AG08396 (cell line): ENCODE data around the gene CBLC.

Source experiments
- DNase-seq: peaks from one replicate; pipeline ENCODE4 v3.0.0; 2012; ENCODE audit warnings: low spot score, mixed read lengths

CBLC gene, protein sequence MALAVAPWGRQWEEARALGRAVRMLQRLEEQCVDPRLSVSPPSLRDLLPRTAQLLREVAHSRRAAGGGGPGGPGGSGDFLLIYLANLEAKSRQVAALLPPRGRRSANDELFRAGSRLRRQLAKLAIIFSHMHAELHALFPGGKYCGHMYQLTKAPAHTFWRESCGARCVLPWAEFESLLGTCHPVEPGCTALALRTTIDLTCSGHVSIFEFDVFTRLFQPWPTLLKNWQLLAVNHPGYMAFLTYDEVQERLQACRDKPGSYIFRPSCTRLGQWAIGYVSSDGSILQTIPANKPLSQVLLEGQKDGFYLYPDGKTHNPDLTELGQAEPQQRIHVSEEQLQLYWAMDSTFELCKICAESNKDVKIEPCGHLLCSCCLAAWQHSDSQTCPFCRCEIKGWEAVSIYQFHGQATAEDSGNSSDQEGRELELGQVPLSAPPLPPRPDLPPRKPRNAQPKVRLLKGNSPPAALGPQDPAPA

GRCh38 chr19:44777715-44778347 lies at the start of gene CBLC:
CBLC (plus strand) TSS chr19:44777890; CDS start chr19:44777932, 42 bp downstream.
- DNase-seq: no peak

DNA sequence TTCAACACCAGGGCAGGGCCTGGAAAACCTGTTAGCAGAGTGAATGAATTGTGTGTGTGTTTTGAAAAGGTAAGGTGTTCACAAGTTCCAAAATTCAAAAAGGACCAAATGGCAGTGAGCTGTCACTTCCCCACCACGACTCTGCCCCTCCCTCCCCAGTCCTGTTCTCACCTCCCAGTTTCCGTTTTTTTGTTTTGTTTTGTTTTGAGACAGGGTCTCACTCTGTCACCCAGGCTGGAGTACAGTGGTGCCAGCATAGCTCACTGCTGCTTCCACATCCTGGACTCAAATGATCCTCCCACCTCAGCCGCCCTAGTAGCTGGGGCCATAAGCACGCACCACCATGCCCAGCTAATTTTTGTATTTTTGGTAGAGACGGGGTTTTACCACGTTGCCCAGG lies 49.5 kb upstream of the CBLC start:
- no peak for DNase-seq

- DNase-seq: no peak
These were observed 48.1 kb upstream of the CBLC start for GRCh38 chr19:44729516-44730033.

- DNase-seq: no peak
These were observed 46.6 kb upstream of the CBLC start for GRCh38 chr19:44731081-44731480.

GRCh38 chr19:44731622-44732021 lies 46.1 kb upstream of the CBLC start:
- DNase-seq: no peak

GRCh38 chr19:44732235-44733014 lies 45.3 kb upstream of the CBLC start:
- DNase-seq: no peak

DNA sequence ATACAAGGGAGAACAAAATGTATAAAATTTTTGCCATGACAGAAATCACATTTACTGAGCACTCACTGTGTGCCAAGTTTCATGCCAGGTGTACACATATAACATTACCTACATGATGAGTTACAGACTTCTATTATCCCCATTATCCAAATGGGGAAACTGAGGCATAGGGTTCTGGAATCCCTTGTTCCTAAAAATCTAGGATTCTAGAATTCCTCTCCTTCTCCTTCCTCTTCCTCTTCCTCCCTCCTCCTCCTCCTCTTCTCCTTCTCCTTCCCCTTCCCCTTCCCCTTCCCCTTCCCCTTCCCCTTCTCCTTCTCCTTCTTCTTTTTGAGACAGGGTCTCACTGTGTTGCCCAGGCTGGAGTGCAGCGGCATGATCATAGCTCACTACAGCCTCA lies 43.3 kb upstream of the CBLC start:
- no peak for DNase-seq

DNA sequence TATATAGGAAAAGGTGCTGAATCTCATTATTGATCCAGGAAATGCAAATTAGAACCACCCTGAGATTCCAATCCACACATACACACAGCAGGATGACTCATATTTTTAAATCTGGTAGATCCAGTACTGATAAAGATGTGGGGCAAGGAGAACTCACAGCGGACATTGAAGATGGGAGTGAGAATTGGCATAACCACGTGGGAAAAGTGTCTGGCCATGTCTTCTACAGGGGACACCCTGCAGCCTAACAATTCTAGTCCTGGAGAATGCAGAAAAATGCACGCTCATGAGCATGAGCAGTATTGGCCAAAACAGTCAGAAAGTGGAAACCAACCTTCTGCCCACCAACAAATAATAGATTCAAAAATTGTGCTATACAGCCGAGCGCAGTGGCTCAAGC lies 42.7 kb upstream of the CBLC start:
- no peak for DNase-seq

GRCh38 chr19:44737238-44738071 lies 40.2 kb upstream of the CBLC start:
- no peak for DNase-seq

DNA sequence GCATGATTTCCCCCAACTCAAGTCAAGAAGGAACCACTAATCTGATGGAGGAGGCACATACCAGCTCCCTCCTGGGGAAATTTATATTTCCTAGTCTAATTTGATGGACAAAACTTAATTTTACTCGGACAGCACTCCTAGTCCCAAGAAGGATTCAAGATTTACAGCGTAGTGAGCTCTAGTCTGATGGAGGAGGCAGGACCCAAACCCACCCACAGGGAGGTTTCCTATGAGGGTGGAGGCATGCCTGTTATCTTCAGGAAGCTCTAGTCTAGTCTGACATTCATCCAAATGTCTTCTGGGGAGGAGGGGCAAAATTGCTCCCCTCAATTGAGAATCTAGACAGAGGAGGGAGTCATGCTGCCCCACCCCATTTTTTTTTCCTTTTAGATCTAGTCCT lies 39.6 kb upstream of the CBLC start:
- no peak for DNase-seq

GRCh38 chr19:44738603-44739558 lies 38.8 kb upstream of the CBLC start:
- no peak for DNase-seq

- no peak for DNase-seq
These were observed 37.3 kb upstream of the CBLC start for GRCh38 chr19:44740351-44740824.

DNA sequence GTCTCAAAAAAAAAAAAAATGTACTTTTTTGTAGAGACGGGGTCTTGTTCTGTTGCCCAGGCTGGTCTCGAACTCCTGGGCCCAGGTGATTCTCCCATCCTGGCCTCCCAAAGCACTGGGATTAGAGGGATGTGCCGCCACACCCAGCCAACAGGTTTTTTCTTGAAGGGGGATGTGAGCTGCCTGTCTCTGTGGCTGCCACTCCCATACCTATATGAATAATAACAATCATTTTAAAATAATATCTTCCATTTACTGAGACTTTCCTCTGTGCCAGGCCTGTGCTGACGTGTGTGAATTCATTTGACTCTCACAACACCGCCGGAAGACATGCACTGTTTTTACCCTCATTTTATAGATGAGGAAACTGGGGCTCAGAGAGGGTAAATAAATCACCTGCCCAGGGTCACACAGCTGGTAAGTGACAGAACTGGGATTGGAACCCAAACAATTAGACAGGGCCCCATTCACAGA lies 36.4 kb upstream of the CBLC start:
- DNase-seq: no peak

GRCh38 chr19:44741841-44742329 lies 35.8 kb upstream of the CBLC start:
- peak; percentile 94 for DNase-seq

DNA sequence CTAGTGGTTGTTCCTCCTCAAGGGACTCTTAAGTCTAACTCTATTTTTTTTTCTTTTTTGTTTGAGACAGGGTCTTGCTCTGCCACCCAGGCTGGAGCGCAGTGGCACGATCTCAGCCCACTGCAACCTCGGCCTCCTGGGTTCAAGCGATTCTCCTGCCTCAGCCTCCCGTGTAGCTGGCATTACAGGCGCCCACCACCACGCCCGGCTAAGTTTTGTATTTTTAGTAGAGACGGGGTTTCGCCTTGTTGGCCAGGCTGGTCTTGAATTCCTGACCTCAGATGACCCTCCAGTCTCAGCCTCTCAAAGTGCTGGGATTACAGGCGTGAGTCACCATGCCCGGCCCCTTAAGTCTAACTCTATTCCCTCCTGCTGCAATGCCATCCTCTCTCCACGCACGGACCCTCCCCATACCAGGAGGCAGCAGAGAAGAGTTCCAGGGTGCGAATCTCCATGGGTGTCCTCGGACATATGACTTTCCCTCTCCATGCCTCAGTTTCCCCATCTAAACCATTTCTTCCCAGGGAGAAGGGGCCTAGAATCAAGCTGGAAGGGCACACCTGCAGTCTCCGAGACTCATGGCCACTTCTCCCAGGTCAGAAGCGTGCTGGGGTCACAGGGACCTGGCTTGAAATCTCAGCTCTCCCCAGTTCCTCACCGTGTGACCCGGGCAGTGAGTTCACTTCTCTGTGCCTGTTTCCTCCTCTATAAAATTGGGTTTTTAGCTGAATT lies 35.2 kb upstream of the CBLC start:
- DNase-seq: no peak

DNA sequence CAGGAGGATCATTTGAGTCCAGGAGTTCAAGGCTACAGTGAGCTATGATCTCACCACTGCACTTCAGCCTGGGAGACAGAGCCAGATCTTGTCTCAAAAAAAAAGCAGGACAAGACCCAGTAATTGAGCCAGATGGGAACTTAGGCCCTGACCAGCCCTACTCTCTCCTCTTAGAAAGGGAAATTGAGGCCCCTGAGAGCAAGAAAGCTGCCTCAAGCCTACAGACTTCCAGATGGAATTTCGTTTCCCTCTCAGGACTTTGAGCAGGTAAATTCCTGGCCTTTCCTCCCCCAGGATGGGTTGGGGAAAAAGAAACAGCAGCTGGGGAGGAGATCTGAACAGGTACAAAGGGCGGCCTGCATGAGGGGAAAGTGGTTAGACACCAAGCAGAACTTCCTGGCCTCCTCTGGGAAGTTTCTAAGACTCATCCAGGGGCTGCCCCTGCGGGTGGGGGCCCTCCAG lies 32.8 kb upstream of the CBLC start:
- no peak for DNase-seq

- peak; percentile 60 for DNase-seq
These were observed 32.3 kb upstream of the CBLC start for GRCh38 chr19:44745341-44745831.

DNA sequence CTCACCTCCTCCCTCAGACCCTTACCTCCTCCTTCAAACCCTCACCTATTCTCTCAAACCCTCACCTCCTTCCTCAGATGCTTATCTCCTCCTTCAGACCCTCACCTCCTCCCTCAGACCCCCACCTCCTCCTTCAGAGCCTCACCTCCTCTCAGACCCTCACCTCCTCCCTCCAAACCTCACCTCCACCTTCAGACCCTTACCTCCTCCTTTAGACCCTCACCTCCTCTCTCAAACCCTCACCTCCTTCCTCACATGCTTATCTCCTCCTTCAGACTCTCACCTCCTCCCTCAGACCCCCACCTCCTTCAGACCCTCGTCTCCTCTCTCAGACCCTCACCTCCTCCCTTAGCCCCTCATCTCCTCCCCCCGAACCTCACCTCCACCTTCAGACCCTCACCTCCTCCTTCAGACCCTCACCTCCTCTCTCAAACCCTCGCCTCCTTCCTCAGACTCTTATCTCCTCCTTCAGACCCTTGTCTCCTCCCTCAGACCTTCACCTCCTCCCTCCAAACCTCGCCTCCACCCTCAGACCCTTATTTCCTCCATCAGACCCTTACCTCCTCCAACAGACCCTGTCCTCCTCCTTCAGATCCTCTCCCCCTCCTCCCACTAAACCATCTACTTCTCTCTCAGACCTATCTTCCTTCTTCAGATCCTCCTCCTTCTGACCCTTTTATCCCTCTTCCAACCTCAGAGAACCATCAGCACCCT lies 31.6 kb upstream of the CBLC start:
- DNase-seq: no peak
